Measurements from ENCODE around the gene SERPINC1. TPM values are rescaled to one million over a fixed set of nuclear protein-coding genes. Genes with fewer than 3 reads are reported as not detected.

The SERPINC1 gene
- total RNA-seq, 1 donor from 2014 or later = 0.22 TPM

DNA sequence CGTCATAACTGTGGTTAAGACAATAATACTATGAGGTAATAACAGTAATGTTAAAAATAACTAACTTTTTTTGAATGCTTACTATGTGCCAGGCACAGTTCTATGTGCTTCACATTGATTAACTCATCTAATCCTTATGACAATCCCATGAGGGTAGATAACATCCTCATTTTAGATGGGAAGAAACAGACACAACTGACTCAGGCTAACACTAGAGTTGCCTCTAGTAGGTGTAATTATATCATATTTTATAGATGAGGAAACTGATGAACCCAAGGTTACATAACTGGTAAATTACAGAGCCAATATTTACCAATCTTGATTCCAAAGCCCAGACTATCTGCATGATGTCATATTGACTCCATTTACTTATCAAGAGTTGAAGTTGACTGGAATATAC, 23.5 kb downstream of the SERPINC1 start:
- TF ChIP-seq, protein P1, sequence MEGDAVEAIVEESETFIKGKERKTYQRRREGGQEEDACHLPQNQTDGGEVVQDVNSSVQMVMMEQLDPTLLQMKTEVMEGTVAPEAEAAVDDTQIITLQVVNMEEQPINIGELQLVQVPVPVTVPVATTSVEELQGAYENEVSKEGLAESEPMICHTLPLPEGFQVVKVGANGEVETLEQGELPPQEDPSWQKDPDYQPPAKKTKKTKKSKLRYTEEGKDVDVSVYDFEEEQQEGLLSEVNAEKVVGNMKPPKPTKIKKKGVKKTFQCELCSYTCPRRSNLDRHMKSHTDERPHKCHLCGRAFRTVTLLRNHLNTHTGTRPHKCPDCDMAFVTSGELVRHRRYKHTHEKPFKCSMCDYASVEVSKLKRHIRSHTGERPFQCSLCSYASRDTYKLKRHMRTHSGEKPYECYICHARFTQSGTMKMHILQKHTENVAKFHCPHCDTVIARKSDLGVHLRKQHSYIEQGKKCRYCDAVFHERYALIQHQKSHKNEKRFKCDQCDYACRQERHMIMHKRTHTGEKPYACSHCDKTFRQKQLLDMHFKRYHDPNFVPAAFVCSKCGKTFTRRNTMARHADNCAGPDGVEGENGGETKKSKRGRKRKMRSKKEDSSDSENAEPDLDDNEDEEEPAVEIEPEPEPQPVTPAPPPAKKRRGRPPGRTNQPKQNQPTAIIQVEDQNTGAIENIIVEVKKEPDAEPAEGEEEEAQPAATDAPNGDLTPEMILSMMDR (IDR thresholded peaks at IDR 0.05) = no peak
- no peaks in the 10 kb centered on the region for H3K4me1 Mint-ChIP-seq (ENCODE audit: low read depth)
- H3K27me3 Mint-ChIP-seq (ENCODE audit: low read depth) = no peaks in the 10 kb centered on the region
- peaks cover 6% of the 10 kb centered on the region for H3K36me3 Mint-ChIP-seq (ENCODE audit: low read depth)
- H3K9me3 Mint-ChIP-seq (ENCODE audit: low read depth) = no peaks in the 10 kb centered on the region
- no peak overlapping the region for H3K4me3 Mint-ChIP-seq (ENCODE audit: unreplicated experiment)
- DNase-seq (ENCODE audit: low spot score) = no peak
- no peak overlapping the region for H3K27ac Mint-ChIP-seq (ENCODE audit: unreplicated experiment)

DNA sequence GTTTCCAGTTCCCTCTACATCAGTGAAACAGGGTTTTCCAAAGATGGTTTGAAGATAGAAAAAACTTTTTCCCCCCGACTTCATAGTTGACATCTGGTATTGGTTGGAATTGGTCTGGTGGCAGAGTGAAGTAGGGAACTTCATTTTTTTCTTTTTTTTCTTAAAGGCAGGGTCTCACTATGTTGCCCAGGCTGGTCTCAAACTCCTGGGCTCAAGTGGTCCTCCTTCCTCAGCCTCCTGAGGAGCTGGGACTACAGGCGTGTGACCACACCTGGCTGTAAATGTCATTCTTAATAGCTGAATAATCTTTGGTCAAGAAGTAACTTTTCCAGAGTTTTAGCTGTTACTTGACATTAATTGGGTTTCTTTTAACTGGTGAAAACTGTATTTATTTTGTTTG, 27.2 kb downstream of the SERPINC1 start:
- TF ChIP-seq, protein P1 (IDR thresholded peaks at IDR 0.05) = no peak
- H3K27me3 Mint-ChIP-seq (ENCODE audit: low read depth) = no peaks in the 10 kb centered on the region
- no peaks in the 10 kb centered on the region for H3K4me1 Mint-ChIP-seq (ENCODE audit: low read depth)
- H3K9me3 Mint-ChIP-seq (ENCODE audit: low read depth) = no peaks in the 10 kb centered on the region
- H3K27ac Mint-ChIP-seq (ENCODE audit: unreplicated experiment) = no peak overlapping the region
- H3K36me3 Mint-ChIP-seq (ENCODE audit: low read depth) = peaks cover 22% of the 10 kb centered on the region
- DNase-seq (ENCODE audit: low spot score) = no peak
- no peak overlapping the region for H3K4me3 Mint-ChIP-seq (ENCODE audit: unreplicated experiment)

DNA sequence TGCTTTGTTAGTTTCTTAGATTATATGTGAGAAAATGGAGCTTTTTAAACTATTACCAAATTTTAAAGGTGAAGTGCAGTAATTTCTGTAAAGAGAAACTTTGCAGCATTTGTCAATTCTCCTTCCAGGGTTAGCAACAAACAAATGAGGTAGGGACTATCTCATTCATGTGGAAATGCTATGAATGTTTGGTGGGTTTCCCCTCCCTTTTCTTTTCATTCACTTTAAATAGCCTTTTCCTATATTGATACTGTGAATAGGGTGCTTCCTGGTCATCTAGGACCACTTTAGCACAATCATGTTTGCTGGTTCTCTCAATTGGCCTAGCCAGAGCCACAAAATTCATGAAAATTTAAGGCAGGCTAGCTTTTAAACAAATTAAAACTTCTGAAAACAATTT, 28.4 kb downstream of the SERPINC1 start:
- no peaks in the 10 kb centered on the region for H3K9me3 Mint-ChIP-seq (ENCODE audit: low read depth)
- peaks cover 18% of the 10 kb centered on the region for H3K36me3 Mint-ChIP-seq (ENCODE audit: low read depth)
- no peak overlapping the region for H3K27ac Mint-ChIP-seq (ENCODE audit: unreplicated experiment)
- H3K4me1 Mint-ChIP-seq (ENCODE audit: low read depth) = no peaks in the 10 kb centered on the region
- DNase-seq (ENCODE audit: low spot score) = no peak
- TF ChIP-seq, protein P1 (IDR thresholded peaks at IDR 0.05) = no peak
- no peaks in the 10 kb centered on the region for H3K27me3 Mint-ChIP-seq (ENCODE audit: low read depth)
- H3K4me3 Mint-ChIP-seq (ENCODE audit: unreplicated experiment) = no peak overlapping the region

DNA sequence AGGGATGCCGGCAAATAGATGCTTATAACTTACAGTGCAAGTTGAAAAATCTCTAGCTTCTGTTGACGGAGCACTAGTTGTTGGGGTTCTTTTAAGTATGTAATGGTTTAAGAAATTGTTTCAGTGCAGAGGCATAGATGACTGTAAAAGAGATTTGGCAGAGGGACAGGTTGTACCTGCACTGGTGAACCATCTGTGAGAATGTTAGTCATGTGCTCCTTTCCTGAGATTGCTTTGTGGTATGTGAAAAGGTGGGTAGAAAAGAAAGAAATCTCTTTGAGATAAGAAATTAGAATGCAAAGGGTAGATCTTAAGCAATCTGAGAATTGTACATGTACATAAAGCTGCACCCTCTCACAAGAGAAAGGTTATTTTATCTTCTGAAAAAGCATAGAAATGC, 29.5 kb downstream of the SERPINC1 start:
- no peak for DNase-seq (ENCODE audit: low spot score)
- Mint-ChIP-seq H3K4me3 (ENCODE audit: unreplicated experiment) (no peak overlapping the region), H3K27ac (ENCODE audit: unreplicated experiment) (no peak overlapping the region), H3K36me3 (ENCODE audit: low read depth) (peaks cover 18% of the 10 kb centered on the region), H3K4me1 (ENCODE audit: low read depth) (no peaks in the 10 kb centered on the region), H3K27me3 (ENCODE audit: low read depth) (no peaks in the 10 kb centered on the region), H3K9me3 (ENCODE audit: low read depth) (no peaks in the 10 kb centered on the region)
- TF ChIP-seq, protein P1 (IDR thresholded peaks at IDR 0.05) = no peak

DNA sequence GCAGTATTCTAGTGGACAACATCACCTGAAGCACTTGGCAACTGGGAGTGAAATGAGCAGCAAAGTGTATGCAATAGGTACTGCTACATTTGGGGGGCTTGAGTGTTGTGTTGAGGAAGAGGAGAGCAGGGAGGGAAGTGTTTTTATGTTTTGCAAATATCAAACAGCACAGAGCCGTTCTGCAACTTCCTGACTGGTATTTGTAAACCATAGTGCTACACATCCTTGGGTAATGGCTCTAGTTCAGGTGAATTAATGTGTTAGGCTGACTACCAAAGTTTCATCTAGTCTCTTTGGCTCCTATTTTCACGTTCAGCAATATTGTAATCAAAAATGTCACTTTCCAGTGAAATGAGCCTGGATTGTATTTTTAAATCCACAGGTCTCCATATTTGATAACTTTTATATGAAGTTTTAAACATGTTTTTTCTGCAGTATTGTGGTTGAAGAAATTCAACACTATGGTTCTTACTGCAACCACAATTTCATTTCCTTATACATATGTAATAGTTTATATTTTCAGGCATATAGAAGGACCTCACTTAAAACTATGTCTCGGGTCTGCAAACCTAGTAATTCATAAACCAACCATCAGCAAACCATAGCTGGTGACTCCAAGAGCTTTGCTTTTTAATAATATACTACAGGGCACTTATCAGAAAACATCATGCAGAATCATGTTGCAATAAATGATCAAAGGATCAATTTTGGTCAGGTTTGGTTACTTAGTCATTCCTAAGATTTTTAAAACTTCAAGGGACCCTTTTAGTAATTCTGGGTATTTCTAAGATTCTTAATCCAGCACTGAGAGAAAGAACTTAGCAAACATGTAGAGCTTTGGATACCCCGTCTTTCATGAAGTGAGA, 30.1 kb downstream of the SERPINC1 start:
- Mint-ChIP-seq H3K27me3 (ENCODE audit: low read depth) (no peaks in the 10 kb centered on the region), H3K36me3 (ENCODE audit: low read depth) (peaks cover 18% of the 10 kb centered on the region), H3K27ac (ENCODE audit: unreplicated experiment) (no peak overlapping the region), H3K4me3 (ENCODE audit: unreplicated experiment) (no peak overlapping the region), H3K4me1 (ENCODE audit: low read depth) (no peaks in the 10 kb centered on the region), H3K9me3 (ENCODE audit: low read depth) (no peaks in the 10 kb centered on the region)
- DNase-seq (ENCODE audit: low spot score) = no peak
- TF ChIP-seq, protein P1 (IDR thresholded peaks at IDR 0.05) = no peak
